ENCODE results near the gene TRPC4. TPM values are rescaled to one million over a fixed set of nuclear protein-coding genes. Genes with fewer than 3 reads are reported as not detected.

Gene TRPC4
- under 0.01 TPM in 1 of 2 replicates, not detected in the other for total RNA-seq

GRCh38 chr13:37869756-37870488, at the start of gene TRPC4:
TSS of gene TRPC4 (minus strand) at chr13:37869772. CDS start at chr13:37783333, 86,439 bp downstream.

GRCh38 chr13:37598597-37598996, 271.0 kb downstream of the TRPC4 start, which contains the start of gene POSTN:
TSS of gene POSTN (minus strand) at chr13:37598768. CDS start at chr13:37598726, 42 bp downstream.

Measured in tracheal epithelial cell (primary cell).